ENCODE data around the gene SLC9A9. TPM values are rescaled to one million over a fixed set of nuclear protein-coding genes. Genes with fewer than 3 reads are reported as not detected.

SLC9A9 gene
- total and polyA plus RNA-seq, 2 donors from 2014 or later, result 3.7 to 16.5 TPM

- no peaks in the 10 kb centered on the region for H3K27me3 ChIP-seq (ENCODE audit: control insufficient read depth, insufficient read depth, low read length)
- TF ChIP-seq CTCF (IDR thresholded peaks at IDR 0.05; ENCODE audit: borderline replicate concordance, extremely low read depth, insufficient read depth), result no peak
- H3K9ac ChIP-seq (ENCODE audit: low read length in 3 of 3), result no peak overlapping the region
- no peak for FAIRE-seq
- H3K27ac ChIP-seq (ENCODE audit: low read depth in 2 of 2, low read length in 2 of 2), result no peak overlapping the region
- no peak for DNase-seq
- intact Hi-C loops (cut with DNase I), result no loop called here
- no peaks in the 10 kb centered on the region for H3K36me3 ChIP-seq (ENCODE audit: control insufficient read depth in 2 of 3, insufficient read depth in 3 of 3, low read length in 3 of 3)
- no peaks in the 10 kb centered on the region for H3K4me1 ChIP-seq (ENCODE audit: control insufficient read depth in 2 of 3, insufficient read depth in 2 of 3, low read depth in 1 of 3, low read length in 3 of 3)
- H3K9me3 ChIP-seq (ENCODE audit: control insufficient read depth in 2 of 3, insufficient read depth in 1 of 3, low read length in 3 of 3), result no peaks in the 10 kb centered on the region
- no peak overlapping the region for H3K4me3 ChIP-seq (ENCODE audit: low read length in 3 of 3)
Measured at GRCh38 chr3:143269741-143270140, 578.5 kb downstream of the SLC9A9 start.

DNA sequence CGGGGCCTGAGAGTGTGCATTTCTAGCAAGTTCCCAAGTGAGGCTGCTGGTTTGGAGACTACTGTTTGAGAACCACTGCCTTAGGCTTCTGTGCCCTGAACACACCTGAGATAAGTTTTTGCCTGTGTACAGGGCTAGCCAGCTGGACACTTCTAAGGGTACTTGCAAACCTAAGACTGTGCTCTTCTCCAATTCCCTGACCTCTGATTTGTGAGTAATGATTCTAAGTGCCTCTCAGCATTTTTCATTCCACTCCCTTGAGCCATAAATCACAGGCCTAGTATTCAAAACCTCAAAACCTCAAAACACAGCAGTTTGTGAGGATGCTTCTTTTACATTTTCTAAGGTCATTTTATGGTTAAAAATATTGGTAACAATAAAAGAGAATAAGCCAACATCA, 580.3 kb downstream of the SLC9A9 start:
- FAIRE-seq, result no peak
- intact Hi-C loops (cut with DNase I), result no loop called here

GRCh38 chr3:143266927-143267326, 581.3 kb downstream of the SLC9A9 start:
- H3K27me3 ChIP-seq (ENCODE audit: control insufficient read depth, insufficient read depth, low read length), result no peaks in the 10 kb centered on the region
- TF ChIP-seq CTCF (IDR thresholded peaks at IDR 0.05; ENCODE audit: borderline replicate concordance, extremely low read depth, insufficient read depth), result no peak
- H3K4me1 ChIP-seq (ENCODE audit: control insufficient read depth in 2 of 3, insufficient read depth in 2 of 3, low read depth in 1 of 3, low read length in 3 of 3), result no peaks in the 10 kb centered on the region
- no peak overlapping the region for H3K27ac ChIP-seq (ENCODE audit: low read depth in 2 of 2, low read length in 2 of 2)
- H3K9ac ChIP-seq (ENCODE audit: low read length in 3 of 3), result no peak overlapping the region
- intact Hi-C loops (cut with DNase I), result no loop called here
- DNase-seq (no peak), FAIRE-seq (no peak)
- no peak overlapping the region for H3K4me3 ChIP-seq (ENCODE audit: low read length in 3 of 3)
- H3K9me3 ChIP-seq (ENCODE audit: control insufficient read depth in 2 of 3, insufficient read depth in 1 of 3, low read length in 3 of 3), result no peaks in the 10 kb centered on the region
- H3K36me3 ChIP-seq (ENCODE audit: control insufficient read depth in 2 of 3, insufficient read depth in 3 of 3, low read length in 3 of 3), result no peaks in the 10 kb centered on the region

More for the DNA sequence above, 580.3 kb downstream of the SLC9A9 start:
- Histone ChIP-seq H3K9ac (ENCODE audit: low read length in 3 of 3) (no peak overlapping the region), H3K9me3 (ENCODE audit: control insufficient read depth in 2 of 3, insufficient read depth in 1 of 3, low read length in 3 of 3) (no peaks in the 10 kb centered on the region), H3K4me3 (ENCODE audit: low read length in 3 of 3) (no peak overlapping the region), H3K36me3 (ENCODE audit: control insufficient read depth in 2 of 3, insufficient read depth in 3 of 3, low read length in 3 of 3) (no peaks in the 10 kb centered on the region), H3K27ac (ENCODE audit: low read depth in 2 of 2, low read length in 2 of 2) (no peak overlapping the region), H3K4me1 (ENCODE audit: control insufficient read depth in 2 of 3, insufficient read depth in 2 of 3, low read depth in 1 of 3, low read length in 3 of 3) (no peaks in the 10 kb centered on the region), H3K27me3 (ENCODE audit: control insufficient read depth, insufficient read depth, low read length) (no peaks in the 10 kb centered on the region)
- TF ChIP-seq CTCF (IDR thresholded peaks at IDR 0.05; ENCODE audit: borderline replicate concordance, extremely low read depth, insufficient read depth), result no peak
- DNase-seq, result no peak

DNA sequence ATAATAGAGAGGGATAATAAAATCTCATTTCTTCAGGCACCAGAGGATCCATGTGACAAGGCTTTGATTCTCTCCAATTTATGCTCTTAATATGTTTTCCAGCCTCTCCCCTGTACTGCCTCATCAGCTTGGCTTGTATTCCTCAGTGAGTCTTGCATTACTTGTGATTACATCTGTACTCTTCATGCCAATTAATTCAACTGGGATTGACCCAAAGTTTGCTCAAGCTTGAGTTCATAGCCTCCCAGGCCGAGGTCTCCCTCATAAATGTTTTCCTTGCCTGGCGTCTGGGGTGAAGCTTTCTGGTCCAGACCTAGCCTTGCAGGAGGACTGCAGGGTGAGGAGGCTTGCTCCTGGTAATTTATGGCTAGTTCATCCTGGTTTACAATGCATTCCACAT, 581.8 kb downstream of the SLC9A9 start:
- H3K9me3 ChIP-seq (ENCODE audit: control insufficient read depth in 2 of 3, insufficient read depth in 1 of 3, low read length in 3 of 3), result no peaks in the 10 kb centered on the region
- H3K4me3 ChIP-seq (ENCODE audit: low read length in 3 of 3), result no peak overlapping the region
- H3K27ac ChIP-seq (ENCODE audit: low read depth in 2 of 2, low read length in 2 of 2), result no peak overlapping the region
- no peaks in the 10 kb centered on the region for H3K4me1 ChIP-seq (ENCODE audit: control insufficient read depth in 2 of 3, insufficient read depth in 2 of 3, low read depth in 1 of 3, low read length in 3 of 3)
- H3K36me3 ChIP-seq (ENCODE audit: control insufficient read depth in 2 of 3, insufficient read depth in 3 of 3, low read length in 3 of 3), result no peaks in the 10 kb centered on the region
- H3K27me3 ChIP-seq (ENCODE audit: control insufficient read depth, insufficient read depth, low read length), result no peaks in the 10 kb centered on the region
- no peak for TF ChIP-seq CTCF (IDR thresholded peaks at IDR 0.05; ENCODE audit: borderline replicate concordance, extremely low read depth, insufficient read depth)
- intact Hi-C loops (cut with DNase I), result no loop called here
- FAIRE-seq, result no peak
- H3K9ac ChIP-seq (ENCODE audit: low read length in 3 of 3), result no peak overlapping the region
- DNase-seq, result no peak
